ENCODE measurements around the gene RABEPK. TPM values are rescaled to one million over a fixed set of nuclear protein-coding genes. Genes with fewer than 3 reads are reported as not detected.
"Not testable (repeated sequence)": the region's sequence is repeated elsewhere in the genome, so short reads cannot be mapped to it uniquely, and the experiment has no call there.

Gene RABEPK
- polyA plus RNA-seq, 2 donors, result 10.8 to 17.7 TPM

DNA sequence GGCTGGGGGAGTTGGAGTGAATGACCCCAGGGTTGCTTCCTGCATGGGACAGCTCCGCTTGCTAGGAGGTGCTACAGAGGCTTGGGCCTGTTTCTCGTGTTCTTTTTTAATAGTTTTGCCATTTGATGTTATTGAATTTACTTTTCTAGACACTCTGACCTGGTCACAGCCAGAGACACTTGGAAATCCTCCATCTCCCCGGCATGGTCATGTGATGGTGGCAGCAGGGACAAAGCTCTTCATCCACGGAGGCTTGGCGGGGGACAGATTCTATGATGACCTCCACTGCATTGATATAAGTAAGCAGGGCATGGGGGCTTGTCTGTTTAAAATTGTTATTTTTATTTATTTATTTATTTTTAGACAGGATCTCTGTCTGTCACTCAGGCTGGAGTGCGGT lies 27.4 kb downstream of the RABEPK start:
- 94 to 97% methylated on average over 6 of the region's 6 CpGs for WGBS, 2 donors
- no peaks in the 10 kb centered on the region for H3K9me3 ChIP-seq (ENCODE audit: control insufficient read depth in 2 of 2, insufficient read depth in 1 of 2, low read depth in 1 of 2, low read length in 1 of 2)

DNA sequence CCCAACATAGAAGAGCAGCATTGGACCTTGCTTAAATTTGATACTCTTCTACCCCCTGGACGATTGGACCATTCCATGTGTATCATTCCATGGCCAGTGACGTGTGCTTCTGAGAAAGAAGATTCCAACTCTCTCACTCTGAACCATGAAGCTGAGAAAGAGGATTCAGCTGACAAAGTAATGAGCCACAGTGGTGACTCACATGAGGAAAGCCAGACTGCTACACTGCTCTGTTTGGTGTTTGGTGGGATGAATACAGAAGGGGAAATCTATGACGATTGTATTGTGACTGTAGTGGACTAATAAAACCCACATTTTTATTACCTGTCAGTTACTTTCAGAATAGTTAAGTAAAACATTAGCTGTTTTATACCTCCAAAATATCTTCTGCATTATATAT lies 33.3 kb downstream of the RABEPK start:
- Histone ChIP-seq H3K9me3 (ENCODE audit: control insufficient read depth in 2 of 2, insufficient read depth in 1 of 2, low read depth in 1 of 2, low read length in 1 of 2) (no peaks in the 10 kb centered on the region), H3K4me1 (ENCODE audit: control insufficient read depth in 2 of 2, insufficient read depth in 2 of 2, low read length in 1 of 2) (no peaks in the 10 kb centered on the region), H3K36me3 (ENCODE audit: control insufficient read depth in 2 of 2, insufficient read depth in 2 of 2, low read length in 1 of 2) (peaks cover 4% of the 10 kb centered on the region in 2 donors), H3K4me3 (ENCODE audit: low read depth in 1 of 2, low read length in 2 of 2) (no peak overlapping the region), H3K27me3 (ENCODE audit: control insufficient read depth in 1 of 2, insufficient read depth in 2 of 2, low read length in 2 of 2) (no peaks in the 10 kb centered on the region), H3K27ac (ENCODE audit: low read depth in 2 of 2, low read length in 1 of 2) (no peak overlapping the region)
- WGBS, 2 donors, result 52 to 56% methylated on average over 3 of the region's 3 CpGs

More for the DNA sequence above, 27.4 kb downstream of the RABEPK start:
- Histone ChIP-seq H3K36me3 (ENCODE audit: control insufficient read depth in 2 of 2, insufficient read depth in 2 of 2, low read length in 1 of 2) (peaks cover 0 to 2% of the 10 kb centered on the region in 2 donors), H3K4me3 (ENCODE audit: low read depth in 1 of 2, low read length in 2 of 2) (no peak overlapping the region), H3K4me1 (ENCODE audit: control insufficient read depth in 2 of 2, insufficient read depth in 2 of 2, low read length in 1 of 2) (no peaks in the 10 kb centered on the region), H3K27me3 (ENCODE audit: control insufficient read depth in 1 of 2, insufficient read depth in 2 of 2, low read length in 2 of 2) (no peaks in the 10 kb centered on the region), H3K27ac (ENCODE audit: low read depth in 2 of 2, low read length in 1 of 2) (no peak overlapping the region)

DNA sequence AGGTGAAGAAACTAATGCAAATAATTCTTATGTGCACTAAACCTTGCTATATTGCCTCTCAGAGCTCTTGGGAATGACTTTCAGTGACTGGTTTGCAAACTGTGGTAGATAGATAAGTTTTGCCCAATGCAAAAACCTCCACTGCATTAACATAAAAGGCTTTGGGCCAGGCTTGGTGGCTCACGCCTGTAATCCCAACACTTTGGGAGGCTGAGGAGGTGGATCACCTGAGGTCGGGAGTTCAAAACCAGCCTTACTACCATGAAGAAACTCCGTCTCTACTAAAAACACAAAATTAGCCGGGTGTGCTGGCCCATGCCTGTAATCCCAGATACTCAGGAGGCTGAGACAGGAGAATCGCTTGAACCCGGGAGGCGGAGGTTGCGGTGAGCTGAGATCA lies 33.8 kb downstream of the RABEPK start:
- not testable (repeated sequence) for H3K27me3 ChIP-seq (ENCODE audit: control insufficient read depth in 1 of 2, insufficient read depth in 2 of 2, low read length in 2 of 2); H3K27ac ChIP-seq (ENCODE audit: low read depth in 2 of 2, low read length in 1 of 2); H3K4me1 ChIP-seq (ENCODE audit: control insufficient read depth in 2 of 2, insufficient read depth in 2 of 2, low read length in 1 of 2); H3K36me3 ChIP-seq (ENCODE audit: control insufficient read depth in 2 of 2, insufficient read depth in 2 of 2, low read length in 1 of 2); H3K4me3 ChIP-seq (ENCODE audit: low read depth in 1 of 2, low read length in 2 of 2); H3K9me3 ChIP-seq (ENCODE audit: control insufficient read depth in 2 of 2, insufficient read depth in 1 of 2, low read depth in 1 of 2, low read length in 1 of 2)
- 90 to 94% methylated on average over 8 of the region's 8 CpGs for WGBS, 2 donors

DNA sequence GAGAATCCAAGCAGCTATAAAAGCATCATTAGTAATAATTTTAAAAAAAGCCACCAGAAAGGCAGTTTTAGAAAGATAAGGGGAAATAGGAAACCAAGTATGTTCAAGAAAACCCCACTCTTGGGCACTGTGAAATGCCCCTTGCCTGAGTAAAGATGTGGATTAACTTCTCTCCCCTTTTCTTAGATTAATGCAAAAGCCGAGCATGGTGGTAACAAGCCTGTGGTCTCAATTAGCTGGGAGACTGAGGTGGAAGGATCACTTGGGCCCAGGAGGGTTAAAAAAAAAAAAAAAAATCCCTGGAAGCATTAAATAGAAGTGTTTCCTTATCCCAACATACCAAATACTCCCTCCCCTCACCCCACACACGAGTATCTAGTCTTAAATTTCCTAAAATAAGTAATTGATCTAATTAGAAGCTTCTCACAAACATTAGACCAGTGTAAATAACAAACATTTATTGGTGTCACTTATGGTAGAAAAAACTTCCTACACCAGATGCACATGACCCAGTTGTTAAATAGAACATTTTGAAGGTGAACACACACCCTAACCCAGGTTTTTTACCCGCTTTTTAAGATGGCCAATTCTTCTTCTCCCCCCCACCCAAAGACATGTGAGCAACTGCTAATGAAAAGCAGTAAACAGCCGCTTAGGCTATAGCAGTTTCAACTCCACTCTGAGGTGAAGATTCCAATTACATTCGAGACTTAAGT lies 35.6 kb downstream of the RABEPK start:
- Histone ChIP-seq H3K9me3 (ENCODE audit: control insufficient read depth in 2 of 2, insufficient read depth in 1 of 2, low read depth in 1 of 2, low read length in 1 of 2) (no peaks in the 10 kb centered on the region), H3K27me3 (ENCODE audit: control insufficient read depth in 1 of 2, insufficient read depth in 2 of 2, low read length in 2 of 2) (no peaks in the 10 kb centered on the region), H3K27ac (ENCODE audit: low read depth in 2 of 2, low read length in 1 of 2) (no peak overlapping the region), H3K4me1 (ENCODE audit: control insufficient read depth in 2 of 2, insufficient read depth in 2 of 2, low read length in 1 of 2) (peaks cover 0 to 2% of the 10 kb centered on the region in 2 donors), H3K4me3 (ENCODE audit: low read depth in 1 of 2, low read length in 2 of 2) (peak overlapping the region in 1 of 2 donors; percentile 18), H3K36me3 (ENCODE audit: control insufficient read depth in 2 of 2, insufficient read depth in 2 of 2, low read length in 1 of 2) (peaks cover 4 to 6% of the 10 kb centered on the region in 2 donors)
- WGBS, 2 donors, result 52 to 55% methylated on average over 5 of the region's 5 CpGs

DNA sequence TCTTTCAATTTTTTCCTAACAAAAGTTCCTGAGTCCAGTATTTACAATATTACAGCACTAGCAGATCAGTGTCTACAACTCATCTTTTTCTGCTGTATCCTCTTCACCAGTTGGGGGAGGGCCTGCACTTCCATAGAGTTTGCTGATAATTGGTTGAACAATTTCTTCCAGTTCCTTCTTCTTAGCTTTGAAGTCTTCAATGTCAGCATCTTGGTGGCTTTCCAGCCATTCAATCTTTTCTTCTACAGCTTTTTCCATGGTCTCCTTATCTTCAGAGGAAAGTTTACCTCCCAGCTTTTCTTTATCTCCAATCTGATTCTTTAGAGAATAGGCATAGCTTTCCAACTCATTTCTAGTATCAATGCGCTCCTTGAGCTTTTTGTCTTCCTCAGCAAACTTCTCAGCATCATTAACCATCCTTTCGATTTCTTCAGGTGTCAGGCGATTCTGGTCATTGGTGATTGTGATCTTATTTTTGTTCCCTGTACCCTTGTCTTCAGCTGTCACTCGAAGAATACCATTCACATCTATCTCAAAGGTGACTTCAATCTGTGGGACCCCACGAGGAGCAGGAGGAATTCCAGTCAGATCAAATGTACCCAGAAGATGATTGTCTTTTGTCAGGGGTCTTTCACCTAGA lies 36.3 kb downstream of the RABEPK start:
- H3K4me1 ChIP-seq (ENCODE audit: control insufficient read depth in 2 of 2, insufficient read depth in 2 of 2, low read length in 1 of 2); H3K27ac ChIP-seq (ENCODE audit: low read depth in 2 of 2, low read length in 1 of 2); H3K36me3 ChIP-seq (ENCODE audit: control insufficient read depth in 2 of 2, insufficient read depth in 2 of 2, low read length in 1 of 2); H3K9me3 ChIP-seq (ENCODE audit: control insufficient read depth in 2 of 2, insufficient read depth in 1 of 2, low read depth in 1 of 2, low read length in 1 of 2); H3K27me3 ChIP-seq (ENCODE audit: control insufficient read depth in 1 of 2, insufficient read depth in 2 of 2, low read length in 2 of 2): not testable (repeated sequence)
- WGBS, 2 donors, result 56 to 78% methylated on average over 5 of the region's 5 CpGs
- H3K4me3 ChIP-seq (ENCODE audit: low read depth in 1 of 2, low read length in 2 of 2), result peak overlapping the region in 1 of 2 donors; percentile 18

DNA sequence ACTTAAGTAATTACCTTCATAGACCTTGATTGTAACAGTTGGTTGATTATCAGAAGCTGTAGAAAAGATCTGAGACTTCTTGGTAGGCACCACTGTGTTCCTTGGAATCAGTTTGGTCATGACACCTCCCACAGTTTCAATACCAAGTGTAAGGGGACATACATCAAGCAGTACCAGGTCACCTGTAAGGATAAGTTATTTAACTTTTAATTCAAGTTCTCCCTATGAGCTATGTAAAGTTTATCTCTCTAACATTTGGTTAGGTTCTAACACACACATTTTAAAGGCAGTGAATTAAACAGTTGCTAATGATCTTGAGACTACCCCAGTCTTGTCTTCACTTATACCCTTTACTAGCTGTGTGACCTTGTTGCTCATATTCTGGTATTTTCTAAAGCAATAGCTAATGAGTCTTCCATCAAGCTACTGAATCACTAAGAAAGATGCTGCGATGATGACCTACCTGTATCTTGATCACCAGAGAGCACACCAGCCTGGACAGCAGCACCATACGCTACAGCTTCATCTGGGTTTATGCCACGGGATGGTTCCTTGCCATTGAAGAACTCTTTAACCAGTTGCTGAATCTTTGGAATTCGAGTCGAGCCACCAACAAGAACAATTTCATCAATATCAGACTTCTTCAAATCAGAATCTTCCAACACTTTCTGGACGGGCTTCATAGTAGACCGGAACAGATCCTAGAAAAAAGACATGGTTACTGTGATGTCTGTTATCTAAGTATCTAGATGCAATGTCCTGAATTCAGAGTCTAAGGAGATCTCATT lies 38.0 kb downstream of the RABEPK start:
- 76 to 84% methylated on average over 7 of the region's 7 CpGs for WGBS, 2 donors
- no peak overlapping the region for H3K27ac ChIP-seq (ENCODE audit: low read depth in 2 of 2, low read length in 1 of 2)
- H3K27me3 ChIP-seq (ENCODE audit: control insufficient read depth in 1 of 2, insufficient read depth in 2 of 2, low read length in 2 of 2), result no peaks in the 10 kb centered on the region
- peak overlapping the region; percentile 1 to 85 for H3K4me3 ChIP-seq (ENCODE audit: low read depth in 1 of 2, low read length in 2 of 2)
- H3K4me1 ChIP-seq (ENCODE audit: control insufficient read depth in 2 of 2, insufficient read depth in 2 of 2, low read length in 1 of 2), result peaks cover 0 to 2% of the 10 kb centered on the region in 2 donors
- peaks cover 4% of the 10 kb centered on the region in 2 donors for H3K36me3 ChIP-seq (ENCODE audit: control insufficient read depth in 2 of 2, insufficient read depth in 2 of 2, low read length in 1 of 2)
- no peaks in the 10 kb centered on the region for H3K9me3 ChIP-seq (ENCODE audit: control insufficient read depth in 2 of 2, insufficient read depth in 1 of 2, low read depth in 1 of 2, low read length in 1 of 2)

DNA sequence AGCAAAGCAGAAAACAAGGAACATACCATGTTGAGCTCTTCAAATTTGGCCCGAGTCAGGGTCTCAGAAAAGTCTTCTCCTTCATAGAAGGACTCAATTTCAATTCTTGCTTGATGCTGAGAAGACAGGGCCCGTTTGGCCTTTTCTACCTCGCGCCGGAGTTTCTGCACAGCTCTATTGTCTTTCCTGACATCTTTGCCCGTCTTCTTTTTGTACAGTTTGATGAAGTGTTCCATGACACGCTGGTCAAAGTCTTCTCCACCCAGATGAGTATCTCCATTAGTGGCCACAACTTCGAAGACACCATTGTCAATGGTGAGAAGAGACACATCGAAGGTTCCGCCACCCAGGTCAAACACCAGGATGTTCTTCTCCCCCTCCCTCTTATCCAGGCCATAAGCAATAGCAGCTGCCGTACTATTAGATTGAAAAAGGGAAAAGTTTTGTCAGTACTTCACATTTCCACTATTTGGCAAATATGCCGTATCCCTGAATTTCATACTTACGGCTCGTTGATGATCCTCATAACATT lies 38.6 kb downstream of the RABEPK start:
- Histone ChIP-seq H3K27me3 (ENCODE audit: control insufficient read depth in 1 of 2, insufficient read depth in 2 of 2, low read length in 2 of 2) (no peaks in the 10 kb centered on the region), H3K4me1 (ENCODE audit: control insufficient read depth in 2 of 2, insufficient read depth in 2 of 2, low read length in 1 of 2) (peaks cover 0 to 2% of the 10 kb centered on the region in 2 donors), H3K9me3 (ENCODE audit: control insufficient read depth in 2 of 2, insufficient read depth in 1 of 2, low read depth in 1 of 2, low read length in 1 of 2) (no peaks in the 10 kb centered on the region), H3K4me3 (ENCODE audit: low read depth in 1 of 2, low read length in 2 of 2) (peak overlapping the region in 1 of 2 donors; percentile 85), H3K36me3 (ENCODE audit: control insufficient read depth in 2 of 2, insufficient read depth in 2 of 2, low read length in 1 of 2) (peaks cover 4% of the 10 kb centered on the region in 2 donors), H3K27ac (ENCODE audit: low read depth in 2 of 2, low read length in 1 of 2) (no peak overlapping the region)
- WGBS, 2 donors, result 73 to 86% methylated on average over 14 of the region's 14 CpGs

DNA sequence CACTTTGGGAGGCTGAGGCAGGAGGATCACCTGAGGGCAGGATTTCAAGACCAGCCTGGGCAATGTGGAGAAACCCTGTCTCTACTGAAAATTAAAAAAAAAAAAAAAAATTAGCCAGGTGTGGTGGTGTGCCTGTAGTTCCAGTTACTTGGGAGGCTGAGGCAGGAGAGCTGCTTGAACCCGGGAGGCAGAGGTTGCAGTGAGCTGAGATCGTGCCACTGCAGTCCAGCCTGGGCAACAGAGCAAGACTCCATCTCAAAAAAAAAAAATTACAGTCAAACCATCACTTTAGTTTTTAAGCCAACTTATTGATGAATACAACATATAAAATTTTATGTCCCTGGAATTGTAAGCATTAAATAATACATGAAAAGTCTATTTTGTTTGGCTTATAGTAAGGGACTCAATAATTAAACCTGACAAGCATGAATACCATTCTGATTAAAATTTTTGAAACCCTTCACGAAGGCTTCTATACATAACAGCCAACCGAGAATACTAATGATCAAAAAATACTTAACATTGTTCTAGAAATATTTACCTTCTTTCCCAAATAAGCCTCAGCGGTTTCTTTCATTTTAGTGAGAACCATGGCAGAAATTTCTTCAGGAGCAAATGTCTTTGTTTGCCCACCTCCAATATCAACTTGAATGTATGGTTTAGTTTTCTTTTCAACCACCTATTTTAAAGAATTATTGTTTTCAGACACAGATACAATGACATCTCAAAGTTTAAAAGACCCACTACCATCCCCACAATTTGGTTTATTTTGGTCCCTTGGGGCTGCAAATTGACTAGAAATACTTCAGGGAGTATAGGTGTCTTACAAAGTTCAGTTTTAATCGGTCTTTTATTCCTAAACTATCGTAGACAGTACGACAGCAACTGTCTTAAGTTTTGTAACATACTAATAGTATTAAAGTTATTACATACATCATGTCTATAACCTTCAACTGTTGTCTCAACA lies 39.6 kb downstream of the RABEPK start:
- H3K27ac ChIP-seq (ENCODE audit: low read depth in 2 of 2, low read length in 1 of 2), result peak overlapping the region in 1 of 2 donors; percentile 97
- H3K4me3 ChIP-seq (ENCODE audit: low read depth in 1 of 2, low read length in 2 of 2), result peak overlapping the region; percentile 85 to 98
- WGBS, 2 donors, result 13 to 14% methylated on average over 8 of the region's 8 CpGs

More for the DNA sequence above, 39.6 kb downstream of the RABEPK start:
- H3K9me3 ChIP-seq (ENCODE audit: control insufficient read depth in 2 of 2, insufficient read depth in 1 of 2, low read depth in 1 of 2, low read length in 1 of 2), result no peaks in the 10 kb centered on the region
- H3K27me3 ChIP-seq (ENCODE audit: control insufficient read depth in 1 of 2, insufficient read depth in 2 of 2, low read length in 2 of 2), result no peaks in the 10 kb centered on the region
- H3K36me3 ChIP-seq (ENCODE audit: control insufficient read depth in 2 of 2, insufficient read depth in 2 of 2, low read length in 1 of 2), result peaks cover 4% of the 10 kb centered on the region in 2 donors
- peaks cover 0 to 2% of the 10 kb centered on the region in 2 donors for H3K4me1 ChIP-seq (ENCODE audit: control insufficient read depth in 2 of 2, insufficient read depth in 2 of 2, low read length in 1 of 2)
